Keratinocyte (primary cell): ENCODE measurements around the gene ALKBH5. TPM values are rescaled to one million over a fixed set of nuclear protein-coding genes. Genes with fewer than 3 reads are reported as not detected.

ENCODE experiments used
- DNase-seq: peaks from one replicate; pipeline ENCODE4 v3.0.0-alpha.2; 2011; ENCODE audit warnings: low read depth, missing footprints, low spot score
- FAIRE-seq: peaks from 2 replicates; lab custom pipeline; 2011; peaks lifted over from hg19 to GRCh38; lab: Jason Lieb, UNC
- H2AFZ ChIP-seq: 2 replicates; pipeline ENCODE4 v1.6.0; 2012; ENCODE audit warnings: low read length, control low read depth, inconsistent platforms; ENCODE audit not compliant: control insufficient read depth
- H3K27ac ChIP-seq: 2 replicates; pipeline ENCODE4 v1.5.1; 2011; ENCODE audit warnings: low read length; ENCODE audit not compliant: control insufficient read depth, insufficient read depth
- H3K27me3 ChIP-seq: 3 replicates; pipeline ENCODE4 v1.6.0; 2011; ENCODE audit warnings: low read length; ENCODE audit not compliant: control insufficient read depth, insufficient read depth; ENCODE audit errors: extremely low read depth
- H3K36me3 ChIP-seq, 2 experiments: 2 replicates in 1 of 2; 3 replicates in 1 of 2; pipeline ENCODE4 v1.5.1; 2011; ENCODE audit warnings: low read length in 2 of 2, mild to moderate bottlenecking in 1 of 2; ENCODE audit not compliant: control insufficient read depth in 2 of 2, insufficient read depth in 2 of 2; ENCODE audit errors: extremely low read depth in 1 of 2
- H3K4me1 ChIP-seq: 3 replicates; pipeline ENCODE4 v1.5.1; 2011; ENCODE audit warnings: low read length; ENCODE audit not compliant: control insufficient read depth, insufficient read depth; ENCODE audit errors: extremely low read depth
- H3K4me2 ChIP-seq: 3 replicates; pipeline ENCODE4 v1.6.0; 2011; ENCODE audit warnings: low read depth, low read length; ENCODE audit not compliant: control insufficient read depth, insufficient read depth; ENCODE audit errors: extremely low read depth
- H3K4me3 ChIP-seq, 3 experiments: fragments of 200-600 bp in 1 of 3; sonication (generic) in 1 of 3; 2 replicates in 2 of 3; 3 replicates in 1 of 3; pipeline ENCODE4 v1.5.1; 2011 to 2016; ENCODE audit warnings: low read length in 3 of 3, mild to moderate bottlenecking in 3 of 3, control low read depth in 2 of 3, inconsistent platforms in 1 of 3, low read depth in 1 of 3, mixed read lengths in 1 of 3, mixed run types in 1 of 3, moderate library complexity in 1 of 3; ENCODE audit not compliant: control insufficient read depth in 2 of 3, insufficient read depth in 2 of 3; ENCODE audit errors: extremely low read depth in 1 of 3
- H3K79me2 ChIP-seq: 2 replicates; pipeline ENCODE4 v1.6.0; 2012; ENCODE audit warnings: low read length; ENCODE audit not compliant: control insufficient read depth, insufficient read depth
- H3K9ac ChIP-seq: 3 replicates; pipeline ENCODE4 v1.6.0; 2011; ENCODE audit warnings: low read length; ENCODE audit not compliant: control insufficient read depth, insufficient read depth; ENCODE audit errors: extremely low read depth
- H3K9me1 ChIP-seq: 3 replicates; pipeline ENCODE4 v1.6.0; 2011; ENCODE audit warnings: low read length; ENCODE audit not compliant: control insufficient read depth, insufficient read depth; ENCODE audit errors: extremely low read depth
- H3K9me3 ChIP-seq: 2 replicates; pipeline ENCODE4 v1.5.1; 2012; ENCODE audit warnings: low read depth, low read length; ENCODE audit not compliant: control insufficient read depth
- H4K20me1 ChIP-seq: 3 replicates; pipeline ENCODE4 v1.6.0; 2011; ENCODE audit warnings: low read length; ENCODE audit not compliant: control insufficient read depth, insufficient read depth; ENCODE audit errors: extremely low read depth
- EZH2 ChIP-seq: IDR thresholded peaks from one replicate; pipeline ENCODE4 v1.6.1; 2012; ENCODE audit warnings: inconsistent platforms, mild to moderate bottlenecking, low read length, moderate library complexity
- dilution Hi-C: fragments of 300-500 bp; cut with MboI; formaldehyde crosslinking; loops from one replicate; pipeline ENCODE4 v1.7.0; 2020; ENCODE audit warnings: low sequenced_read_pairs; ENCODE audit not compliant: extremely low pct_ligation_motif_present
- polyA plus RNA-seq, 5 experiments: library from polyadenylated mRNA; depleted of rRNA in 3 of 5; stranded (reverse) in 3 of 5; stranded (forward) in 1 of 5; unstranded in 1 of 5; fragments of >200 nt; gene quantifications; 1 replicate in 1 of 5; 2 replicates in 3 of 5; 3 replicates in 1 of 5; pipeline versions ENCODE4 v1.2.1 to v1.2.3, GENCODE V29; 2011 to 2012; ENCODE audit warnings: missing spikeins in 2 of 5, low read depth in 1 of 5, low replicate concordance in 1 of 5
- TF ChIP-seq, protein P1 (sequence below), 3 experiments: IDR thresholded peaks in 1 of 3; conservative IDR thresholded peaks in 1 of 3; optimal IDR thresholded peaks in 1 of 3; 2 replicates in 2 of 3; 3 replicates in 1 of 3; pipeline versions ENCODE3 to v1.5.1; 2011; ENCODE audit warnings: low read length in 3 of 3, mild to moderate bottlenecking in 3 of 3, moderate library complexity in 2 of 3, control low read depth in 1 of 3, inconsistent platforms in 1 of 3; ENCODE audit not compliant: insufficient read depth in 2 of 3; ENCODE audit errors: extremely low read depth in 1 of 3

ALKBH5 gene
- polyA plus RNA-seq, 1 donor (not counting 4 experiments of a cell fraction or from before 2014, with no cell fraction given): 50.2 TPM

DNA sequence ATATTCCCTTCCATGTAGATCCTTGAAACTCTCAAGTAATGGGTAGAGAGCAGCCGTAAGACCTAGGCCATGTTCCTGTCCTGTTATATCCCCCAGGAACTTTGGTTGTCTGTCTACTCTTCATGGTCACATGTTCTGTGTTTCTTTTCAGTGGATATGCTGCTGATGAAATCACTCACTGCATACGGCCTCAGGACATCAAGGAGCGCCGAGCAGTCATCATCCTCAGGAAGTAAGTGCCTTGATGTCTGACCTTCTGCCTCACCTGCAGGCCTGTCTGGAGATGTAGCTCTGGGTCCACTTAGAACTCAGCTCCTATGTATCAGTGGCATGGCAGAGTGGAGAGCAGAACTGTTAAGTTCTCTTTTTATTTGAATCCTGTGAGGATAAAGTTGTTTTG, 11.2 kb downstream of the ALKBH5 start:
- TF ChIP-seq, protein P1, sequence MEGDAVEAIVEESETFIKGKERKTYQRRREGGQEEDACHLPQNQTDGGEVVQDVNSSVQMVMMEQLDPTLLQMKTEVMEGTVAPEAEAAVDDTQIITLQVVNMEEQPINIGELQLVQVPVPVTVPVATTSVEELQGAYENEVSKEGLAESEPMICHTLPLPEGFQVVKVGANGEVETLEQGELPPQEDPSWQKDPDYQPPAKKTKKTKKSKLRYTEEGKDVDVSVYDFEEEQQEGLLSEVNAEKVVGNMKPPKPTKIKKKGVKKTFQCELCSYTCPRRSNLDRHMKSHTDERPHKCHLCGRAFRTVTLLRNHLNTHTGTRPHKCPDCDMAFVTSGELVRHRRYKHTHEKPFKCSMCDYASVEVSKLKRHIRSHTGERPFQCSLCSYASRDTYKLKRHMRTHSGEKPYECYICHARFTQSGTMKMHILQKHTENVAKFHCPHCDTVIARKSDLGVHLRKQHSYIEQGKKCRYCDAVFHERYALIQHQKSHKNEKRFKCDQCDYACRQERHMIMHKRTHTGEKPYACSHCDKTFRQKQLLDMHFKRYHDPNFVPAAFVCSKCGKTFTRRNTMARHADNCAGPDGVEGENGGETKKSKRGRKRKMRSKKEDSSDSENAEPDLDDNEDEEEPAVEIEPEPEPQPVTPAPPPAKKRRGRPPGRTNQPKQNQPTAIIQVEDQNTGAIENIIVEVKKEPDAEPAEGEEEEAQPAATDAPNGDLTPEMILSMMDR (optimal IDR thresholded peaks at IDR 0.05 in 1 of 3, IDR thresholded peaks at IDR 0.05 in 1 of 3, conservative IDR thresholded peaks at IDR 0.05 in 1 of 3; ENCODE audit: extremely low read depth in 1 of 3, insufficient read depth in 2 of 3, low read length in 3 of 3): no peak
- no peak for TF ChIP-seq EZH2
- Histone ChIP-seq H3K9me1 (peaks cover 5% of the 10 kb centered on the region), H3K9me3 (no peaks in the 10 kb centered on the region), H3K27ac (peak overlapping the region; percentile 22), H3K4me3 (no peak overlapping the region), H2AFZ (no peak overlapping the region), H3K27me3 (no peaks in the 10 kb centered on the region), H3K36me3 (peaks cover 14 to 38% of the 10 kb centered on the region in 2 experiments), H3K4me1 (peaks cover 20% of the 10 kb centered on the region), H3K79me2 (peaks cover 79% of the 10 kb centered on the region), H4K20me1 (peaks cover 33% of the 10 kb centered on the region), H3K4me2 (no peak overlapping the region), H3K9ac (no peak overlapping the region)
- FAIRE-seq: no peak
- dilution Hi-C loops: no loop called here
- no peak for DNase-seq

DNA sequence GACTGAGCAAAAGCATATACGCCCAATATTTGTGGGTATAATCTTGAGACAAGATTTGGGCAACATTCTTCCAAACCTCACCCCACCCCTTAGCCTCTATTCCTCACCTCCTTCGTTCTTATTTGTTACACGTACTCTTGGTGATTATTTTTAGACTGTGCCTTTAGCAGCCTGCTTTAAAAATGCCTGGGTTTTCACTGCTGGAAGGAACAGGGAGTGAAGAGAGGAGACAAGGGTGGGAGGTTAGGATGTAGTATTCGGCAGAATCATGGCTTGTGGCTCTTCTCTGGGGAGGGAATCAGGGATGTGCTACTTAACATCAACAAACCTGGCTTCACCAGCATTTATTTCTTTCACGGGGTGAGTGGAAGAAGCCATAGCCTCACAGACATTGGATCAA, 11.6 kb downstream of the ALKBH5 start:
- H3K27me3 ChIP-seq: no peaks in the 10 kb centered on the region
- H3K4me3 ChIP-seq: no peak overlapping the region
- H3K9me1 ChIP-seq: peaks cover 5% of the 10 kb centered on the region
- H3K9me3 ChIP-seq: no peaks in the 10 kb centered on the region
- no peak overlapping the region for H3K27ac ChIP-seq
- dilution Hi-C loops: no loop called here
- peaks cover 20% of the 10 kb centered on the region for H3K4me1 ChIP-seq
- H2AFZ ChIP-seq: no peak overlapping the region
- H3K4me2 ChIP-seq: no peak overlapping the region
- FAIRE-seq: no peak
- H3K36me3 ChIP-seq: peaks cover 16 to 38% of the 10 kb centered on the region in 2 experiments
- peaks cover 33% of the 10 kb centered on the region for H4K20me1 ChIP-seq
- H3K9ac ChIP-seq: no peak overlapping the region
- no peak for DNase-seq
- no peak for TF ChIP-seq EZH2
- TF ChIP-seq, protein P1 (optimal IDR thresholded peaks at IDR 0.05 in 1 of 3, IDR thresholded peaks at IDR 0.05 in 1 of 3, conservative IDR thresholded peaks at IDR 0.05 in 1 of 3; ENCODE audit: extremely low read depth in 1 of 3, insufficient read depth in 2 of 3, low read length in 3 of 3): no peak
- H3K79me2 ChIP-seq: peaks cover 78% of the 10 kb centered on the region
